Mucosa of gallbladder (tissue), 1 donor: ENCODE data around the gene RNF138. TPM values are rescaled to one million over a fixed set of nuclear protein-coding genes. Genes with fewer than 3 reads are reported as not detected.
"Not testable (repeated sequence)": the region's sequence is repeated elsewhere in the genome, so short reads cannot be mapped to it uniquely, and the experiment has no call there.

ENCODE experiments used
- DNase-seq: peaks from one replicate; pipeline ENCODE4 v3.0.0-alpha.2; 2020; ENCODE audit warnings: low spot score
- total RNA-seq: library from RNA; stranded (reverse); gene quantifications from one replicate; pipeline ENCODE4 v1.2.1, GENCODE V29; 2021
- donor health status: DM: no; HTN: no; CAD: no.

Gene RNF138
- total RNA-seq, 1 donor from 2014 or later, result 31.2 TPM

DNA sequence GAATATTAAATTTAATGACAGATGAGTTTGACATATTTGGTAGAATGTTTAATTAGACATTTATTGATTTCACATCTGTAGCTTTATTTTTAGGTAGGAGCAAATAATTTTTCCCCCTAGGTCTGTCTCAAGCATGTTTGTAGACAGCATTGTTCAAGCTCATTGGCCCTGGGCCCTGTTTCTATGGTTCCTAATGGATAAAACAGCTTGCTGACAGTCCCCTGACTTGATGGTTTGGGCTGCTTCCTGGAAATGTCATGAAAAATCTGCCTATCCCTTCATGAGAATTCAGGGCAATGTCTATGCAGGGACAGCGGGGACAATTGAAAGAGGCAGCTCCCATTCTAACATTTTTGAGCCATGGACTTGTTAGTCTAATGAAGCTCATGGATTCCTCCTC is 83.6 kb downstream of the RNF138 start:
- no peak for DNase-seq

GRCh38 chr18:32176745-32177144 is 85.1 kb downstream of the RNF138 start:
- not testable (repeated sequence) for DNase-seq

DNA sequence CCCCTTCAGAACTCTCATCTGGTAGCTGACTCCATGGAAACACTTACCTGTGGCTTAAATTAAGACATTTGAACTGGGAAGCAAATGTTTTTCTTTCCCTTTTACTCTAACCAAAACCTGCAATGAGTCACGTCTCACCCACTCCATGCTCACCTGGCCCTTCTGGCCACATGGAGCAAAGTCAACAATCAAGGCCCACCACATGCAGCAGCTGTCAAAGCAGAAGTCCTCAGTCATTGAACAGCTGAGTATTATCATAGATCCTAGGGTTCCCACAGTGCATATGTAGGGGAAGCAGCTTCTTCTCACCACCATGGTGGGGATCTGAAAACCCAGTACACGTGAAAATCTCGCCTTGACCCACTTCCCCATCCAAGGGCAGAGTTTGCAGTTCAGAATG is 85.9 kb downstream of the RNF138 start:
- no peak for DNase-seq

Other genes with a start within 250 kb of the RNF138 start
- 50.4 TPM for gene TRAPPC8, start 148.7 kb upstream of the RNF138 start, total RNA-seq
- gene RNF125, start 73.0 kb upstream of the RNF138 start, total RNA-seq, result 6.1 TPM
- 0.78 TPM for gene MEP1B, start 98.2 kb downstream of the RNF138 start, total RNA-seq